Esophagus muscularis mucosa (tissue), 4 donors: ENCODE results near the gene KATNA1. TPM values are rescaled to one million over a fixed set of nuclear protein-coding genes. Genes with fewer than 3 reads are reported as not detected.

Experiments used
- DNase-seq: peaks from one replicate; pipeline ENCODE4 v3.0.0-alpha.2; 2017; ENCODE audit errors: extremely low spot score
- H3K27ac ChIP-seq, 4 donors: fragments of 200-600 bp; sonication (generic); replicated peaks in 1 of 4; 1 replicate in 3 of 4; 2 replicates in 1 of 4; pipeline ENCODE4 v1.5.1; 2016 to 2019; ENCODE audit warnings: mild to moderate bottlenecking in 1 of 4
- H3K27me3 ChIP-seq, 4 donors: fragments of 200-600 bp; sonication (generic); one replicate each; pipeline versions ENCODE4 v1.5.1 to v1.6.0; 2016 to 2019
- H3K36me3 ChIP-seq, 4 donors: fragments of 200-600 bp; sonication (generic); one replicate each; pipeline ENCODE4 v1.5.1; 2016 to 2019
- H3K4me1 ChIP-seq, 4 donors: fragments of 200-600 bp; sonication (generic); one replicate each; pipeline ENCODE4 v1.5.1; 2016 to 2019
- H3K4me3 ChIP-seq, 4 donors: fragments of 200-600 bp; sonication (generic); 1 replicate in 2 of 4; 2 replicates in 2 of 4; pipeline ENCODE4 v1.5.1; 2016 to 2019; ENCODE audit warnings: mild to moderate bottlenecking in 4 of 4, moderate library complexity in 1 of 4
- H3K9me3 ChIP-seq, 4 donors: fragments of 200-600 bp; sonication (generic); 1 replicate in 3 of 4; 2 replicates in 1 of 4; pipeline ENCODE4 v1.5.1; 2016 to 2019
- CTCF ChIP-seq, 3 experiments: fragments of 200-600 bp in 2 of 3; fragments of 450-650 bp in 1 of 3; sonication (generic) in 2 of 3; IDR thresholded peaks; one replicate each; pipeline ENCODE4 v1.5.1; 2017 to 2019; ENCODE audit warnings: antibody characterized with exemption in 3 of 3, mild to moderate bottlenecking in 2 of 3, moderate library complexity in 1 of 3
- EP300 ChIP-seq: sonication (generic); formaldehyde crosslinking; IDR thresholded peaks from one replicate; pipeline ENCODE4 v1.6.1; 2017; ENCODE audit warnings: antibody characterized with exemption
- POLR2A ChIP-seq: fragments of 450-650 bp; IDR thresholded peaks from one replicate; pipeline ENCODE4 v1.6.1; 2017; ENCODE audit warnings: antibody characterized with exemption, moderate library complexity, mild to moderate bottlenecking, low read depth
- POLR2AphosphoS5 ChIP-seq, 2 donors: sonication (generic); formaldehyde crosslinking; IDR thresholded peaks; one replicate each; pipeline ENCODE4 v1.6.1; 2017; ENCODE audit warnings: antibody characterized with exemption in 2 of 2
- WGBS: methylation state at CpG from one replicate; pipeline ENCODE4 v1.1.5; 2018; 5-methylcytosine and 5-hydroxymethylcytosine counted together
- intact Hi-C: fragments of 100-400 bp; cut with DNase I; formaldehyde crosslinking; loops from one replicate; pipeline ENCODE4 v1.15.1; 2023
- total RNA-seq, 4 donors: library from RNA; depleted of rRNA; stranded (reverse); fragments of >200 nt; gene quantifications; one replicate each; pipeline versions ENCODE4 v1.1.0 to v1.2.1, GENCODE V29; 2016

KATNA1 gene
- total RNA-seq, 4 donors from 2014 or later = 15.8 to 24.5 (median 20.2) TPM

GRCh38 chr6:149560736-149561135, 87.8 kb downstream of the KATNA1 start:
- Histone ChIP-seq H3K27me3 (no peaks in the 10 kb centered on the region), H3K27ac (no peak overlapping the region), H3K36me3 (no peaks in the 10 kb centered on the region), H3K4me1 (peaks cover 7 to 8% (median 7%) of the 10 kb centered on the region in 4 donors), H3K9me3 (no peaks in the 10 kb centered on the region), H3K4me3 (no peak overlapping the region)
- no peak for DNase-seq
- peak in 1 of 3 experiments; percentile 35 for TF ChIP-seq CTCF (IDR thresholded peaks at IDR 0.05)
- no peak for TF ChIP-seq POLR2AphosphoS5 (IDR thresholded peaks at IDR 0.05)
- TF ChIP-seq POLR2A = no peak
- intact Hi-C loops = loop anchor here (10.0 kb wide), 1 partner anchor 164 kb away; no protein-coding TSS in a partner anchor
- WGBS = 60% methylated on average over 3 of the region's 3 CpGs

GRCh38 chr6:149559389-149559788, 89.1 kb downstream of the KATNA1 start:
- Histone ChIP-seq H3K27me3 (no peaks in the 10 kb centered on the region), H3K36me3 (no peaks in the 10 kb centered on the region), H3K4me3 (no peak overlapping the region), H3K9me3 (no peaks in the 10 kb centered on the region), H3K4me1 (no peaks in the 10 kb centered on the region), H3K27ac (no peak overlapping the region)
- 60% methylated on average over 2 of the region's 2 CpGs for WGBS
- intact Hi-C loops = no loop called here
- DNase-seq = no peak
- TF ChIP-seq POLR2A (no peak), POLR2AphosphoS5 (IDR thresholded peaks at IDR 0.05) (no peak), EP300 (no peak), CTCF (IDR thresholded peaks at IDR 0.05) (no peak)

DNA sequence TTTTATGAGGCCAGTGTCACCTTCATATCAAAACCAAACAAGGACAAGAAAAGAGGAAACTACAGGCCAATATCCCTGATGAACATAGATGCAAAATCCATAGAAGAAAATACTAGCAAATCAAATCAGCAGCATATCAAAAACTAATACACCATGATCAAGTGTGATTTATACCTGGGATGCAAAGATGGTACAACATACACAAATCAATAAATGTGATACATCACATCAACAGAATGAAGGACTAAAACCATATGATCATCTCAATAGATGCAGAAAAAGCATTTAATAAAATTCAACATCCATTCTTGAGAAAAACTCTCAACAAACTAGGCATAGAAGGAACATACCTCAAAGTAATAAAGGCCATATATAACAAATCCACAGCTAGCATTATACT, 90.5 kb downstream of the KATNA1 start:
- no peaks in the 10 kb centered on the region for H3K4me1 ChIP-seq
- no peak for DNase-seq
- no peaks in the 10 kb centered on the region for H3K36me3 ChIP-seq
- H3K9me3 ChIP-seq = no peaks in the 10 kb centered on the region
- no peak for TF ChIP-seq EP300
- TF ChIP-seq POLR2AphosphoS5 (IDR thresholded peaks at IDR 0.05) = no peak
- H3K27ac ChIP-seq = no peak overlapping the region
- intact Hi-C loops = no loop called here
- peaks cover 0 to 9% (median 0%) of the 10 kb centered on the region in 4 donors for H3K27me3 ChIP-seq
- no peak overlapping the region for H3K4me3 ChIP-seq

GRCh38 chr6:149551920-149552319, 96.6 kb downstream of the KATNA1 start:
- TF ChIP-seq POLR2AphosphoS5 (IDR thresholded peaks at IDR 0.05) = no peak
- no peak for TF ChIP-seq POLR2A
- TF ChIP-seq EP300 = no peak
- no peak for TF ChIP-seq CTCF (IDR thresholded peaks at IDR 0.05)
- peaks cover 0 to 24% (median 0%) of the 10 kb centered on the region in 4 donors for H3K27me3 ChIP-seq
- H3K9me3 ChIP-seq = no peaks in the 10 kb centered on the region
- intact Hi-C loops = no loop called here
- H3K36me3 ChIP-seq = no peaks in the 10 kb centered on the region
- no peak for DNase-seq
- no peak overlapping the region for H3K27ac ChIP-seq
- WGBS = 0% methylated on average over 1 of the region's 5 CpGs
- no peaks in the 10 kb centered on the region for H3K4me1 ChIP-seq
- H3K4me3 ChIP-seq = no peak overlapping the region

DNA sequence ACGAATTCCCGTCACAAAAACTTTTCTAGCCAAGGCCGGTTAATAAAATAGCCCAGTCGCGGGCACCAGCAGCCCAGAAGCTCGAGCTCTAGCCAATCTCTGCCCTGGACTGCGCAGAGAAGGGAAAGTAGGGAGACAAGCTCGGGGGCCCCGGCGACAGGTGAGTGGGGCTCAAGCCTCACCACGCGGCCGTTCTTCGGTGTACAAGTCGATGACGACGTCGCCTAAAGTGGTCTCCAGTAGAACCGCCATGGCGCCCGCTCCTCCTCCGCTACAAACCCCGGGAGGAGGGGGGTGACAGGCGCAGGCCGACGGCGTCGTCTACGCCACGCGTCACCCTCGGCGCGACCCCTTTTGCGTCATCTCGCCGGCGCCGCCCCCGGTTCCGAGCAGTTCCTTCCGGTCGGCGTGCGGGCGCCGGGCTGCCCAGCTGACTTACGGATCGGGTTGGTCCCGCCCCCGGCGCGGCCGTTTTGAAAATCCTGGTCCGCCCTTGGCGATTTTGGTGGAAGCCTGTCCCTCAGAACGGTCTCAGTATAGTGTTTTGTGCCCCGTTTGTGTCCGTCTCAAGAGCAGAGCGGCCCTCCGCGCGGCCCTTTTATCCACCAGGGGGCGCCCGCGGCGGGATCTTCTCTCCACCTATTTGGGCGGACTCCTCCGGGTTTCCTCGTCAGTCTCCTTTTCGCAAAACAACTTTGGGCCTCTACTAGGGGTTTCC, 102.6 kb downstream of the KATNA1 start, which contains the start of gene PPIL4:
PPIL4 (minus strand) TSS at position 290 of the 718 bp plus-strand sequence; CDS start at position 252, 38 bp downstream.
- WGBS = under 1% methylated on average over 18 of the region's 71 CpGs
- Histone ChIP-seq H3K4me1 (peaks cover 32 to 38% (median 35%) of the 10 kb centered on the region in 4 donors), H3K27ac (peak within 1 kb of the TSS; percentile 95 to 98 (median 97)), H3K36me3 (peaks cover 0 to under 1% (median 0%) of the 10 kb centered on the region in 4 donors), H3K27me3 (no peaks in the 10 kb centered on the region), H3K9me3 (no peaks in the 10 kb centered on the region), H3K4me3 (peak within 1 kb of the TSS; percentile 91 to 99 (median 96))
- DNase-seq = peak; percentile 98
- TF ChIP-seq EP300 (no peak), POLR2A (peak; percentile 54), CTCF (IDR thresholded peaks at IDR 0.05) (peak; percentile 74 to 76 (median 75)), POLR2AphosphoS5 (IDR thresholded peaks at IDR 0.05) (peak; percentile 97 to 98)
- intact Hi-C loops = loop anchor here (10.0 kb wide), 1 partner anchor 169 kb away; the partner anchor contains the start of gene LATS1
